OCI-LY3 (cell line): Measurements from ENCODE around the gene CELSR2.

Source experiments
- H2AFZ ChIP-seq: fragments of 200-600, 300-600 bp; shearing (Covaris generic); 2 replicates; pipeline ENCODE4 v1.6.0; 2014; ENCODE audit warnings: antibody characterized with exemption, low read depth, low read length
- H3K27ac ChIP-seq: fragments of 200-600, 300-600 bp; sonication (generic); 2 replicates; pipeline ENCODE4 v1.5.1; 2014; ENCODE audit warnings: mild to moderate bottlenecking, low read length, moderate library complexity, mixed read lengths
- H3K27me3 ChIP-seq: fragments of 200-600, 300-600 bp; sonication (generic); 2 replicates; pipeline ENCODE4 v1.6.1; 2014; ENCODE audit warnings: low read depth, low read length, mixed read lengths
- H3K36me3 ChIP-seq: fragments of 200-600, 300-600 bp; sonication (generic); replicated peaks from 2 replicates; pipeline ENCODE3; 2014; ENCODE audit warnings: low read depth, low read length, mixed read lengths
- H3K4me1 ChIP-seq: fragments of 300-600, 200-600 bp; sonication (generic); 2 replicates; pipeline ENCODE4 v1.6.1; 2014; ENCODE audit warnings: low read length, mixed read lengths
- H3K4me2 ChIP-seq: fragments of 200-600, 300-600 bp; sonication (generic); 2 replicates; pipeline ENCODE4 v1.6.1; 2014; ENCODE audit warnings: low read length, mixed read lengths
- H3K4me3 ChIP-seq: fragments of 300-600, 200-600 bp; sonication (generic); 2 replicates; pipeline ENCODE4 v1.5.1; 2014; ENCODE audit warnings: antibody characterized with exemption, mild to moderate bottlenecking, low read length, moderate library complexity
- H3K79me2 ChIP-seq: fragments of 300-600, 200-600 bp; shearing (Covaris generic); 2 replicates; pipeline ENCODE4 v1.6.1; 2014; ENCODE audit warnings: mild to moderate bottlenecking, low read length, mixed read lengths
- H3K9ac ChIP-seq: fragments of 300-600, 200-600 bp; shearing (Covaris generic); 2 replicates; pipeline ENCODE4 v1.6.0; 2014; ENCODE audit warnings: mild to moderate bottlenecking, low read length, moderate library complexity
- H3K9me3 ChIP-seq: fragments of 200-600, 300-600 bp; shearing (Covaris generic); 2 replicates; pipeline ENCODE4 v1.6.1; 2014; ENCODE audit warnings: low read length, mixed read lengths; ENCODE audit not compliant: insufficient read depth
- H4K20me1 ChIP-seq: fragments of 200-600, 300-600 bp; sonication (generic); 2 replicates; pipeline ENCODE4 v1.6.1; 2016; ENCODE audit warnings: low read length, mixed read lengths; ENCODE audit not compliant: insufficient read depth
- EZH2phosphoT487 ChIP-seq: fragments of 200-600 bp; shearing (Covaris generic); IDR thresholded peaks from 2 replicates; pipeline ENCODE4 v1.6.1; 2018; ENCODE audit warnings: antibody characterized with exemption, mixed run types, low read depth
- TF ChIP-seq, protein P1 (sequence below): fragments of 200-600, 300-600 bp; sonication (generic); IDR thresholded peaks from 2 replicates; pipeline ENCODE4 v1.5.1; 2014; ENCODE audit warnings: antibody characterized with exemption, low read length, low read depth

The CELSR2 gene

DNA sequence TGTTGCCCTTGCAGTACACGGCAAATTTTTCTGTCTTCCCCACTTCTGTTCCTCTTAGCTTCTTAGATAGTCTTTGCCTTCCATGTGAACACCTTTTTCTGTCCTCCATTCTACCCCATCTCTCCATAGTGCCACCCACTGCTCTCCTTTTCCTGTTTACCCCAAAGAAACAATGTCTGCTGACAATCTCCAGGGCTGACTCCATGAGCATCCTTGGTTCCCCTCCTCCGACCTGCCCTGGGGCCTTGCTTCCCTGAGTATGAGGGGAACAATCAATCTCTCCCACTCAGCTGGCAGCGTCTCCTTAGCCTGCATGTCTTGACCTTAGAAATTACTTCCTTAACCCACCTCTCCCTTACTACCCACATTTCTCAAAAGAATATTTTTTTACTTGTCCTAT lies 69.8 kb downstream of the CELSR2 start:
- no peaks in the 10 kb centered on the region for H3K4me1 ChIP-seq
- no peaks in the 10 kb centered on the region for H3K9me3 ChIP-seq
- H3K9ac ChIP-seq, result no peak overlapping the region
- no peak overlapping the region for H3K4me2 ChIP-seq
- TF ChIP-seq, protein P1, sequence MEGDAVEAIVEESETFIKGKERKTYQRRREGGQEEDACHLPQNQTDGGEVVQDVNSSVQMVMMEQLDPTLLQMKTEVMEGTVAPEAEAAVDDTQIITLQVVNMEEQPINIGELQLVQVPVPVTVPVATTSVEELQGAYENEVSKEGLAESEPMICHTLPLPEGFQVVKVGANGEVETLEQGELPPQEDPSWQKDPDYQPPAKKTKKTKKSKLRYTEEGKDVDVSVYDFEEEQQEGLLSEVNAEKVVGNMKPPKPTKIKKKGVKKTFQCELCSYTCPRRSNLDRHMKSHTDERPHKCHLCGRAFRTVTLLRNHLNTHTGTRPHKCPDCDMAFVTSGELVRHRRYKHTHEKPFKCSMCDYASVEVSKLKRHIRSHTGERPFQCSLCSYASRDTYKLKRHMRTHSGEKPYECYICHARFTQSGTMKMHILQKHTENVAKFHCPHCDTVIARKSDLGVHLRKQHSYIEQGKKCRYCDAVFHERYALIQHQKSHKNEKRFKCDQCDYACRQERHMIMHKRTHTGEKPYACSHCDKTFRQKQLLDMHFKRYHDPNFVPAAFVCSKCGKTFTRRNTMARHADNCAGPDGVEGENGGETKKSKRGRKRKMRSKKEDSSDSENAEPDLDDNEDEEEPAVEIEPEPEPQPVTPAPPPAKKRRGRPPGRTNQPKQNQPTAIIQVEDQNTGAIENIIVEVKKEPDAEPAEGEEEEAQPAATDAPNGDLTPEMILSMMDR, result no peak
- TF ChIP-seq EZH2phosphoT487, result no peak
- peaks cover 29% of the 10 kb centered on the region for H3K27me3 ChIP-seq
- H3K4me3 ChIP-seq, result no peak overlapping the region
- no peaks in the 10 kb centered on the region for H3K36me3 ChIP-seq
- no peaks in the 10 kb centered on the region for H3K79me2 ChIP-seq
- no peak overlapping the region for H3K27ac ChIP-seq
- no peak overlapping the region for H2AFZ ChIP-seq
- no peaks in the 10 kb centered on the region for H4K20me1 ChIP-seq

DNA sequence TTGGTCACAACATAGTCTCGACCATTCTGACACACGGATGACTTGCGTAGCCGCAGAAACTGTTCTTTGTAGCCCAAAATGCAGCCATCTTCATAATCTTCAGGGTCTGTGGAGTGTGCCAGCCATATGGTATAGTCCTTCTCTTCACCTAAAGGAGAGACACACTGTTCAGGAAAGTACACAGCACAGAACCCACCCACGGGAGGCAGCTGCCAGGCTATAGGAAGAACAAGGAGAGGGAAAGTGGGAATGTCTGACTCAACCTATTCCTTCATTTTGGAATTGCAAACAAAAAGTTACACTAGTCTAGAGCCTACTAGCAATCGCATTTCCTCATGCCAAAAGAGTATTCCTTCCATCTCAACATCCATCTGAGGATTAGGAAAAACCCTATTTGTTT lies 73.6 kb downstream of the CELSR2 start:
- H3K27me3 ChIP-seq, result peaks cover 29% of the 10 kb centered on the region
- no peak overlapping the region for H2AFZ ChIP-seq
- H3K4me1 ChIP-seq, result no peaks in the 10 kb centered on the region
- no peaks in the 10 kb centered on the region for H3K9me3 ChIP-seq
- H3K79me2 ChIP-seq, result no peaks in the 10 kb centered on the region
- no peak overlapping the region for H3K4me2 ChIP-seq
- no peaks in the 10 kb centered on the region for H3K36me3 ChIP-seq
- H4K20me1 ChIP-seq, result no peaks in the 10 kb centered on the region
- TF ChIP-seq, protein P1, result no peak
- TF ChIP-seq EZH2phosphoT487, result no peak
- H3K4me3 ChIP-seq, result no peak overlapping the region
- H3K27ac ChIP-seq, result no peak overlapping the region
- H3K9ac ChIP-seq, result no peak overlapping the region
